Activated CD8-positive, alpha-beta memory T cell treated with anti-CD3 and anti-CD28 coated beads for 36 hours (primary cell): ENCODE data around the gene NPR3. TPM values are rescaled to one million over a fixed set of nuclear protein-coding genes. Genes with fewer than 3 reads are reported as not detected.

Experiments used
- CTCF ChIA-PET: fragments of 350-600 bp; sonication (Branson Sonifier 250); formaldehyde crosslinking; loops from one replicate; lab custom pipeline; 2021; ENCODE audit warnings: antibody characterized with exemption; lab: Charles Lee
- POLR2A ChIA-PET: fragments of 350-600 bp; sonication (Branson Sonifier 250); formaldehyde crosslinking; loops from one replicate; lab custom pipeline; 2021; ENCODE audit warnings: antibody characterized with exemption; lab: Charles Lee
- total RNA-seq, 2 experiments: library from RNA; stranded (reverse); gene quantifications; one replicate each; pipeline ENCODE4 v1.2.3, GENCODE V29; 2021

The NPR3 gene
- total RNA-seq, 2 experiments from 2014 or later, result not detected

DNA sequence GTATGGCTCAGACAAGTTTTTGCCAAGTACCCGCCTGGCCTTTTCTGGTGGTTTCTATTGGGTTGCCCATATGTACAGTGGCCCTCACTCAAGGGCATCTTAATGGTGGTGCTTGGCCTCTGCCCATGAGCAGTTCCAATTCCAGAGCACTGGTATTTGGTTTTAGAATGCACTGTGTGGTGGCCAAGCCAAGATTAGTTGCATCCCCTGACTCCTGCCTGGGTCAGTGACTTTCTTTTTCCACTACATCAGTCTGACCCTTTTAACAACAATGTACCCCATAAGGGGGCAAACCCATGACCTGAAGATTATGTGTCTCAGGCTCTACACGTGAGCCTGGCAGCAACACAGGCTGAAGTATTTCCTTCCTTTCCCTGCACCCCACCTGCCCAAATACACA lies 34.2 kb downstream of the NPR3 start:
- ChIA-PET POLR2A (no interaction called here), CTCF (no interaction called here)

DNA sequence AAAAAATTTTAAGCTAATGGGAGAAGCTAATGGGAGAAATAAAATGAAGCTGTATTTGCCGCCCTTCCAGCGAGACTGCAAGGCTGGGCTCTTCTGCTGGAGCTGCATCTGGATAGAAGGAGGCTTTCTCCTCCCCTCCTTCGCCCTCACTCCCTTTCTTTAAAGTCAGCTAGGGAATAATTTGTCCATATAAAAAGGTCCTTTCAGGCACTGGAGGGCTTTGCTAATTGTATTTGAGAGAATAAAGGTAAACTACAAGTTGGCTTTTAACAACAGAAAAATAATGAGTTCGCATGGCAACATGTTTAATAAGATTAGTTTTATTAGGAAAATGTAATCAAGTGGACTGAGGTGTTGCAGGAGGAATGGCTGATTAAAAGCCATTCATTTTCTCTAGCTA lies 41.3 kb downstream of the NPR3 start:
- CTCF ChIA-PET, result no interaction called here
- POLR2A ChIA-PET, result interaction anchor here (0.5 kb wide), 1 partner anchor 40 kb away, joined by 4 read pairs; no protein-coding TSS in a partner anchor

DNA sequence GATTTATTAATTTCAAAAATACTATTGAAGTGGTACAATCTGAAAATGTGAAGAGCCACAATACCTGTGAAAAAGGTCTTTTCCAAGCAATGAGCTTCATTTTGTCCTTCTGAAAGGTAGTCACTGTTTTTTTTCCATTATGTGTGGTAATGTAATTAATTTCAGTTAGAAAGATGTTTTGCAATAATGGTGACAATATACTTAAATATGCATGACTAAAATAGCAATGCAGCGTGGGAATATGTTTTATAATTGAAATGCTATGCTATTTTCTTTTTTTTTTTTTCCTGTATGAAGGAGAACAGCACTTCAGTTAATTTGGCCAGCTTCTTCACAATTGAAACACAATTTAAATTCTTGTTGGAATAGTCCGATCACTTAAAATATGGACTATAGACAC lies 41.9 kb downstream of the NPR3 start:
- POLR2A ChIA-PET, result no interaction called here
- CTCF ChIA-PET, result no interaction called here

DNA sequence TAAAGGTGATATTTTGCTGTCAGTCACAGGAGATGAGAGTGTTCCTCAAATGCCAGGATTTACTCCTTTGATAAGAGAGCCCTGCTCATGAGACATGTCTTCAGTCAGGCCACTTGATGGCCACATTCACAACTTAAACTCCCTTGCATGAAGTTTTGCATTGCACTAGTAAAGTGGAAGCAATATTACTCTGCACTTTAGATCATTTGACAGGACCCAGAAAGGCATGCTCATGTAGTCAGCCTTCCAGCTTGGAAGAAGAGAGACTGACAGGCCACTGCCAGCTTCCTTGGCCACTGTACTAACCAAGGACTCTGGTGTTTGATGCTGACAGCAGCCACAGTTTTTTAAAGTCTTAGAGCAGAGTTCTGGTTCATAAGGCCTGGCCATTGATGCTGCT lies 42.6 kb downstream of the NPR3 start:
- ChIA-PET CTCF (no interaction called here), POLR2A (no interaction called here)

DNA sequence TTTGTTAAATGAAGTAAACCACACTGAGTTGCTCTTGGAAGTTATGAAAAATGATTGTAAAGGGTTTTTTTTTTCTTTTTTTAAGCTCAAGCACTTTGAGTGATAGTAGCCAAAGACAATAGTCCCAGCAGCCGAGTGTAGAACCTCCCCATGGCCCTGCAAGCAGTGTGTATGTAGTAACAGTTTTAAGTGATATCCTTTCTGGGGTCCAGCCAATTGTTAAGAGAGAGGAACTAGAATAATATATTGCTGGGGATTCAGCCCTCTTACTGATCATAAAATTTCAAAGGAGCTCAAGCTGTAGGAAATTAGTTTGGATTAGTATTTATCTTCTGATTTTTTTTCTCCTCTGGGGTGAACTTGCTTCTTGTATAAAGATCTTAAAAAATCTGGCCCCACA lies 43.2 kb downstream of the NPR3 start:
- CTCF ChIA-PET, result no interaction called here
- POLR2A ChIA-PET, result no interaction called here

DNA sequence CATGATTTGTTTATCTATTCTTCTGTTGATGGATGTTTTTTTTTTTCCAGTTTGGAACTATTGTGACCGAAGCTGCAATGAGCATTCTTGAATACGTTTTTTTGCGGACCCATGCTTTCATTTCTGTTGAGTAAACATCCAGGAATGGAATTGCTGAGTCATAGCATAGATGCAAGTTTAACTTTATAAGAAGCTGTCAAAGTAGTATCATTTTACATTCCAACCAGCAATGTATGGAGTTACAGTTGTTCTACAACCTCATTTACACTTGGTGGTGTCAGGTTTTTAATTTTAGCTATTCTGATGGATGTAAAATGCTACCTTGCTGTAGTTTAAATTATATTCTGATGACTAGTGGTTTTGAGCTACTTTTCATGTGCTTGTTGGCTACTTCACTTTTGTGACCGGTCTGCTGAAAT lies 49.0 kb downstream of the NPR3 start:
- ChIA-PET CTCF (no interaction called here), POLR2A (no interaction called here)

DNA sequence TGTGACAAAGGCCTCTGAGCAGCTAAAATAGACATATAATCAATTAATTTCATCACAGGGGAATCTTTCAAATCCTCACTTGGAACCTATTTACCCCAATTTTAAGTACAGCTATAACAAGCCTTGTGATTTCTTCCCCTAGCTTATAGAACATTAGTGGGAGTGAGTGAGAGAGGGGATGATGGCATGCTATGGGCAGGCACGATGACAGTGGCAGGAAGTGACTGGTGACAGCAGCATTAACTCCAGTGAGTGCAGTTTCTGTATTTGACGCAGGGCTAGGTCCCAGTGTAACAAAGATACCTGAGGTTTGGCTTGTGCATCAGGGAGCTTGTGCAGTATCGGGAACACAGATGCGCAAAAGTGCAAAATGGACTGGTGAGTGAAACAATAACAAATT lies 54.1 kb downstream of the NPR3 start:
- ChIA-PET POLR2A (no interaction called here), CTCF (no interaction called here)

DNA sequence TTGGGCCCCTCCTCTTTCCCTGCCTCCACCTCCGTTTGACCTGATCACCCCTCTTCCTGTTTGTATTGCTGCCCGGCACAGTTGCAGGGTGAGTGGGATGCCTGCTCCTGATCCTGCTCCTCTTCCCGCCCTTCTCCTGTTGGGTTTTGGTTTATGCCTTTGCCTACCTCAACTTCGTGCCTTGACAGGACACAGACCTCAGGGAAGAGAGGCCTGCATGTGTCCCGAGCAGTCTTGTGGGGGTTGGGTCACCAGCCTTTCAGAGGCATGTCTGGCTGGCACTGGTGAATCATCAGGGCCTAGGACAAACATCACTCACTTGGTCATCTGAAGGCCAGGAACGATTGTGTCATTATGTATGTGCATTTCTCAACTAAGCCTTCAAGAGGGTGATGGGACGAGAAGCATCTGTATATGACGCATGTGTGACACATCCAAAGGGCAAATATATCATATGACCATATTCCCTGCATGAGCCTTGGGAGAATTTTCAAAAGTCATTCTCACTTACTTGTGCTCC lies 56.9 kb downstream of the NPR3 start:
- CTCF ChIA-PET, result no interaction called here
- POLR2A ChIA-PET, result no interaction called here

DNA sequence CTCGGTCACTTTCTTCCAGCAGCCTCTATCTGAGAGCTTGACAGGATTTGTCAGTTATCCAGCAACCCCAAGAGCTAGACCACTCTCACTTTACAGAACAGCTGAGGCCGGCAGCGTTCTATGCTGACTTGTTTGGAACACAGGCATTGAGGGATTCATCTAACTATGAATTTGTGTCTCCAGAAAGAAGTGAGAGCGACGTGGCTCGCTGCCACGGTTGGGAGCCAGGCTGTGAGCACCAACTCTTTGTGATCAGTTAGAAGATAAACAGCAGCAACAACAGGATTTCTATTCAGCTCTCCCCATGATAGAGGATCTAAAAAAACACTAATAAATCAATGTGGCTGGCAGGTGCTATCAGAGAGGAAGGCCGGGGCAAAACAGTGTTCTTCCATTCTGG lies 58.6 kb downstream of the NPR3 start:
- POLR2A ChIA-PET, result no interaction called here
- CTCF ChIA-PET, result no interaction called here

DNA sequence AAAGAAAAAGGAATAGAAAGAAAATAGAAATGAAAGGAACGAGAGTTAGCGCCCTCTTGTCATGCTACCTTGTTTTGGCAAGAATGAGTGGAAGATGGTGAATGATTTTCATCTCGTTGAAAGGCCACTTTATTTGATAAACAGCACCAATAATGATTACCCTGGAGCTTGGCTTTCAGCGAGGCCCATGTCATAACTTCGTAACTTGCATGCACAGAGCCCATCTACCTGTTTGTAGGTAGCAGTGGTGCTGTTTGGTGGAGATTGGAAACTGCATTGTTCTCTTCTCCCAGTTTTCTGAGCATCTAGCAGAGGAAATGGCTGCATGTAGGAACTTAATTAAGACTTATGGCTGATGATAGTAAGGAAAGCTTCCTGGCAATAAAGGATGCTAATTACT lies 59.3 kb downstream of the NPR3 start:
- POLR2A ChIA-PET, result no interaction called here
- CTCF ChIA-PET, result no interaction called here

DNA sequence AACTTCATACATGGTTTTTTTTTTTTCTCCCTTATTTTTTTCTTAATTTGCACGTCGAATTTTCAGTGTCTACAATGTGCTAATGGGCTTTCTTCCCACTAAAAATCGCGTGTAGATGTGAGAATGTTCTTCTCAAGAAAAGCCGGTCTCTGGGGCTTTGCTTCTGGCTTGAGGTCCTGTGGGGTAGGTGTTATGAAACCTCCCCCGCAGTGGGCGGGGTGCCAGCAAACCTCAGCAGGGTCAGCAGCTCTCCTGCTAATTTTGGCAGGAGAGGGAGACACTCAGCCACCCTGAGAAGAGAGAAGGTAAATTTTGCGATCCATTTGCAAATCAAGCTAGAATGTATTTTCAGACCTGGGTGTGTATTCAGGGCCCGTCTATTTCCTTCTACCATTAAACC lies 59.9 kb downstream of the NPR3 start:
- POLR2A ChIA-PET, result interaction anchor here (0.6 kb wide), 1 partner anchor 587 kb away, joined by 3 read pairs; no protein-coding TSS in a partner anchor
- CTCF ChIA-PET, result no interaction called here

DNA sequence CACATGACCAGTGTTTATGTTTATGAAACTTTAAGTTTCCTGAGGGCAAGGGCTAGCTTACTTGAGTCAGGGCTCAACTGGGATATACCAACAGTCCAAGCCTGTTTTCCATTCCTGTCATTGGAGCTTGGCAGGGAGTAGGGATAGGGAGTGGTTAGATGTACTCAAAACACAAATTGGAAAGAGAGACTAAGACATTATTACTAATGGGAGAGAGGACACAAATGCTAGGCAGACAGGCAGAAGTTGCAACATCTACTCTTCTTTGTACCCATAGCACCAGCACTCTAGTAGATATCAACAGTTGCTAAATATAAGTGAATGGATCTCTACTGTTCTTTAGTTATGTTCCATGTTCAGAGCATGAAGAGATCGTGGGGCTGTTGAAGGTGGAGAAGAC lies 62.8 kb downstream of the NPR3 start:
- ChIA-PET POLR2A (no interaction called here), CTCF (no interaction called here)

DNA sequence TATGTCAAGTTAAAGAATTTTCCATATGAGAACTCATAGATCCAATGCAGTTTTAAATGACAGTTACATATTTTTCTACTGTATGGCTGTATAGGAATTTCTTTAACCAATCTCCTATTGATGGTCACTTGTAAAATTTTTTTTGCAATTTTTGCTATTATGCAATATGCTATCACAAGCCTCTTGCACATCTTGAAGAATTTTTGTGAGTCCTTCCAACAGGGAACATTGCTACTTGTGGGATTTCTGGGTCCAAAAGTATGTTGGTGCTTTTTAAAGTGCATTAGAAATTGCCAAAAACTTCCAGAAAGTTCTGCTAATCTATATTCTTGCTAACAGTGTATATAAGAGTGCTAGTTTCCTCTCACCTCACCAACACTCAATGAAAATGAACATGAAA lies 65.1 kb downstream of the NPR3 start:
- POLR2A ChIA-PET, result no interaction called here
- CTCF ChIA-PET, result no interaction called here

DNA sequence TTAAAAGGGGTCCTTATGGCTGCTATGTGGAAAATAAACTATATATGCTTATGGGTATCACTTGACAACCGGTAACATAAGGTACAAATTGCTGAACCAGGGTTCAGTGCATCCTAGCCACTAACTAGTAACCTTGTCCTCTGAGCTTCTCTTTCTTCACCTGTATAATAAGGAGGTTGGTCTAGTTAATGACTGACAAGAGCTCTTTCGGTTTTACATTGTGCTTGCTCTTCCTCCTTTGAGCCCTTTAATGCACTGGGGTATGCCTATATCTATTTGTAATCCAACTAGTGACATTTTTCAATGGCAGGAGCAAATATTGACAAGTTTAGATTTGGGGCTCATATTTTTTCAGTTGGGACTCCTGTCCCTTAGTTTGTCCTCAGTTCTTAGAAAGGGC lies 66.1 kb downstream of the NPR3 start:
- CTCF ChIA-PET, result no interaction called here
- POLR2A ChIA-PET, result no interaction called here

DNA sequence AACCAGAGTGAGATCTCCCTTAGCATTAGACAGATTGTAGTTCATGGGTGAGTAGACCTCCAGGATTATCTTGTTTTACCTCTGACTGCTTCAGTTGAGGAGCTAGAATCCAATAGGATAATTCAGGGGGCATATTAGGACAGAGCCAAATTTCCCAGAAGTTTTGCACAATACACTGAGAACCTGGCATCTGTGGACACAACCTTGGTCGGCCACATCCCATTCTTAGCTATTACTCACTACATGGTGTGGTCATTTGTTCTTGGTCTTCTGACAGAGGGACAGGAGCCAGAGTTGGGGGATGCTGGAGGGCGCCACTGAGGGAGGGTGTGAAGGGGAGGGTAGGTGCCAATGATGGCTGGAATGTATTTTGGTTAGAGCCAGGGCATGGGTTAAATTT lies 66.6 kb downstream of the NPR3 start:
- ChIA-PET CTCF (no interaction called here), POLR2A (no interaction called here)

DNA sequence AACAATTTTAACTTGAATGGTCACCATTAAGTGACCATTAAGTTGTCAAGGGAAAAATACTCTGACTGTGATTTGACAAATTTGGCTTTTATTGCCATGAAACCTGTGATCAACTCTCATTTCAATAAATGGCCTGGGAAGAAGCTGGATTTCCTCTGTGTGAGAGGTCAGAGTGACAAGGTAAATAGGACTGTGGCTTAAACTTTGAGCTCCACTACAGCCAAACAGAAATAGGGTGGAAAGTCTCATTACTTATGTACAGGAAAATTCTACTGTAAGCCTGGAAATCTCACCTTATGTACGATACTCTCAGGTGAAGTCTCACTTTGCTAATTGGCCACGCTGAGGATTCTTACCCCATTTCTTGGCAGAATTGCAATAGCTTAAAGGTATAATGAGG lies 67.3 kb downstream of the NPR3 start:
- ChIA-PET CTCF (no interaction called here), POLR2A (no interaction called here)

DNA sequence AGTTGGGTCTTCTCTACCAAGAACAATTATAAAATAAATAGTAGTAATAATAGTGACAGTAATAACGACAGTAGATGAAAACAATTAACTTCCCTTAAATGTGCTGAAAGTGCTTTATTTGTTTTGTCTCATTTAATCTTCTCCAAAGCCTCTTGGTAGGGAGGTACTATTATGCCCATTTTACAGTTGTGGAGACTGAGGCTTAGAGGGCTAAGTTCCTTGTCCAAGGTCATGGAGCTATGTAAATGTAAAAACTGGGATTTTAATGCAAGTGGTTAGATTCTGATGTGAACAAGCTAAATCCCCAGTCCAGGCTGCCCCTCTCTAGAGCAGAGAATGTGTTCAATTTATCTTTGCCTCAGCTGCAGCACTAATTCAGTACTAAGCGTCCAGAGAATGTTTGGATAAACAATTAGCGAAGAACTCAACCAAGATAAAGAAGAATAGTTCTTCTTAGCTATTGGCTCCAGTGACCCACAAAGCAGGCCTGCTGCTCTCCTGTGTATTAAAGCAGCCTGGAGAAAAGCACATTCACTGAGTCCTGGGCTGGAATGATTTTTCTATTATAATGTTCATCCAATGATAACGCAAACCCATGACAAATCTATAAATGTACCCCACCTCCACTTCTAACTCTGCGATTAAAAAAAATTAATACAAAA lies 68.8 kb downstream of the NPR3 start:
- POLR2A ChIA-PET, result no interaction called here
- CTCF ChIA-PET, result no interaction called here

DNA sequence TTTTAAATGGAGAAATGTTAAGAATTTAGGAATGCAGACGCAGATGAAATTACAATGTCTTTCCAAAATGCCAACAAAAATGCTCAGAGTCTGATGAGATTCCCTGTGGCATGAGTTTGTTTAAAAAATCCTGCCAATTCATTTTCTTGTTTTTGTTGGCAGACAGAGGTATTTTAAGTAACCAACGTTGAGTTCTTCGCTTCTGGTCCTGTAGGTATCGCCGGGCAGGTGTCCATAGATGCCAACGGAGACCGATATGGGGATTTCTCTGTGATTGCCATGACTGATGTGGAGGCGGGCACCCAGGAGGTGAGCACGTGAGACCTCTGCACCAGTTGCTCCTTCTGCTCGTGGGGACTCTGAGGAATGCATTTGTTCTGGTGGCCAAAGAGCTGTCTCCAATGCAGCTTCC lies 69.4 kb downstream of the NPR3 start:
- ChIA-PET POLR2A (no interaction called here), CTCF (no interaction called here)

DNA sequence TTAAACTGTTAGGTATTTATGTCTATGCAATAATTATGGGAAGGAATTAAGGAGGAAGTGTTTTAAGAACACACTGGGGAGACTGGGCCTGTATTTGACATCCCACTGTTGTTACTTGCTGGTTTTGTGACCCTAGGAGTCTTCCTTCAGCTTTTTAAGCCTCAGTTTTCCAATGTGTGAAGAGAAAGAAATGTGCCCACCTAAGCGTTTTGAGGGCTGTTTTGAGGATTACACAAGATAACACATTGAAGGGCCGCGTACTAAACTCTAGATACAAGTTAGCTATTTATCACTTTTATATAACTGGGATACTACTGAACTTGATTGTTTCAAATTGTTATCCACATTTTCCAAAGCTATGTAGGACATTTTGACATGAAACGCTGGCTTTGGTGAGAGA lies 72.5 kb downstream of the NPR3 start:
- CTCF ChIA-PET, result no interaction called here
- POLR2A ChIA-PET, result no interaction called here

DNA sequence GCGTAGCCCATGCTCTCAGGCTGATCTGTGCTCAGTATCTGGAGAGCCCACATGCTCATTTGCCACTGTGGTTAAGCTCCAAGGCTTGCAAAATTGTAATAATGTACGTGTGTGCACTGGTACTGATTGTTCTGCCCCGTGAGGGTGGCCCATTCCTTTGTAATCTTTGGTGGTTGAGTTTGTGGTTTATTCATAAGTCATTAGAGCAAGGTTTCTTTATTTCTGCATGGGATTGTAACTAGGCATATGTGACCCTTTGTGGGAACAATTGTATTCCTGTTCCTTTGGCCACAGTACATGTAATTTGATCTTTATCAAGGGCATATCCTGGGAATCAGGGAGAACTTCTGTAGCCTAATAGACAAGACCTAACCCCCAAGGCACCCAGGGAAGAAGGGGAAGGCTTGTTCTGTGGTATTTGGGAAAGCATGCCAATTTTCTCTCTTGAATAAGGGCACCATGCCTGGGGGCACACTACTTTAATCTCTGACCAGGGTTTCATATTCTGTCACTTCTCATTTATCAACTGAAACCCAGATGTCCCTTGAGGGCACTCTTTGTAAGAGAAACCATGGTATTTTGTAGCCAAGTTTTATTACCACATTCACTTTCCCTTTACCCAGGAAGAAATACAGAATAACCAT lies 74.6 kb downstream of the NPR3 start:
- POLR2A ChIA-PET, result no interaction called here
- CTCF ChIA-PET, result no interaction called here

DNA sequence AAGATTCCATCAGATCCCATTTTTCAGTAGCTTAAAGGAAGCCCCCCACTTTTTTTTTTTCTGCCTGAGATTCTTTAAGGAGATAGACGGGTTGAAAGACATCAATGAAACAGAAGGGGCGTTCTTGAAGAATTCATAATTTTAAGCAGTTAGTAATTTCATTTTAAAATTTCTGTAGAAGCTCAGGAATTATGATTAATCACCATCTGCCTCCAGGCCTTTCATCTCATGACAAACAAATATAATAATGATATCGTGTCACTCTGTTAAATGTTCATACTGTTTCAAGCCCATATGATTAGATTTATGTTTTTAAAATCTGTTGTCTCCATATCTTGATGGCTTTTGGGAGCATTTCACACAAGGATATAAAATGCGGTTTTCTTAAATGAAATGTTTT lies 75.2 kb downstream of the NPR3 start:
- CTCF ChIA-PET, result no interaction called here

More for the DNA sequence above, 75.2 kb downstream of the NPR3 start:
- POLR2A ChIA-PET, result no interaction called here
